GM12892 (cell line): ENCODE results near the gene STOM.

Source experiments
- POLR2A ChIP-seq: IDR thresholded peaks from 2 replicates; pipeline ENCODE4 v1.6.1; 2011; ENCODE audit warnings: low read depth, low read length, control low read depth
- POLR2AphosphoS5 ChIP-seq: IDR thresholded peaks from 2 replicates; pipeline ENCODE4 v1.6.1; 2011; ENCODE audit warnings: low read depth, low read length, control low read depth
- TAF1 ChIP-seq: IDR thresholded peaks from 2 replicates; pipeline ENCODE4 v1.6.1; 2011; ENCODE audit warnings: low read depth, mild to moderate bottlenecking, control low read depth, low read length, borderline replicate concordance

DNA sequence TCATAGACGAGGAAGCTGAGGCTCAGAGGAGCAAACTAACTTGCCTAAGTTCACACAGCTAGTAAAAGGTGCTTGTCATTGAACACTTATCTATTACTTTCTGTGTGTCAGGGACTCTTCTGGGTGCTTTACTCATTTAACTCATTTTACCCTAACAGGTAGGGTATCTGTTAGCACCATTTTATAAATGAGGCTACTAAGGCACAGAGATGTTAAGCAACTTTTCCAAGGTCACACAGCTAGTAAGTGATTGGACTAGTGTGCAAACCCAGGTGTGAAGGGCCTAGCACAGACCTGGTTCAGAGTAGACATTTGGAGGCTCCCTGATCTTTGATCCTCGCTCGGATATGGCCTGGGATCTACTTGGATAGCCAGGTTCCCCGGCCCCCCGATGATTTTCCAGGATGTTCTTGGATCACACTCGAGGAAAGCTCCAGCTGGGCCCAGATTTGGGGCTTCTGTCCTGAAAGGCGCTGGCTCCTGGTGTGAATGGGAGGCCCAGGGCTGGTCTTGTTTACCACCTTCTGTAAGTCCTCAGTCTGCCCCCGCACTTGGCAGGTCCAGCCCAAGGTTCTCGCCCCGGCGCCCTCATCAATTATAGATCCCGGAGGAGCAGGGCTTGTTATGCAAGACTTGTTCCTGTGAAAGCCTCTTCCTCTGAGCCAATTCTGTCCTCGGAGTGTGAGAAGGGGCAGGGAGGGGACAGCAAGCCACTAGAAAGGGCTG is 64.6 kb downstream of the STOM start:
- TF ChIP-seq POLR2AphosphoS5 (no peak), POLR2A (no peak), TAF1 (no peak)
